ENCODE measurements around the gene TMEM168.
"Not testable (repeated sequence)": the region's sequence is repeated elsewhere in the genome, so short reads cannot be mapped to it uniquely, and the experiment has no call there.

TMEM168 gene

DNA sequence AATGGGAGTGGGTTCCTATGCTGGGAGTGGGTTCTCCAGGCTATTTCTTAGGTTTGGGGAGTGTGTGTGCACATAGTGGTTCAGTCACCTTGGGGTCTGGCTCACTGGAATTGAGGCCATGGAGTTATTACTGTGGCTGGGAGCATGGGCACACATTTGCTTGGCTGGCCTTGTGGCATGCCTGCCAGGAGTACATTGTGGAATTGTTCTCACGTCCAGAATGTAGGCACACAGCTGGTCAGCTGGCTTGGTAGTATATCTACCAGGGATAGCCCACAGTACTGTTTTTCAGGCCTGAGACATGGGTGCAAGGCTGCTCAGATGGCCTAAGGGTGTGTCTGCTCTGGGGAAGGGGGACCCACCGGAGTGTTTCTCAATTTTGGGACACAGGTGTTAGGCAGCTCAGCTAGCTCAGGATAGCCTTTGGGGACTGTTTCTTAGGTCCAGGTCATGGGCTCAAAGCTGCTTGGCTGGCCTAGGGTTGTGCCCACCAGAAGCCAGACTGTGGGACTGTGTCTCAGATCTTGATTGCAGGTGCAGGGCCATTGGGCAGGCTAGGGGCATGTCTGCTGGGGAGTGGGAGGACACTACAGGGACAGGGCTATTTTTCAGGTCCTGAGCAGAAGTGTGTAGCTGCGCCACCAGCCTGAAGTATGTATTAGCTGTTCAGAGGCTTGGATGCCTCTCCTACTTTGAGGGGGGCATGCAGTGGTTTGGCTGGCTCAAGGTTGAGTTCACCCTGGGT is 50.6 kb downstream of the TMEM168 start:
- H3K9me3 ChIP-seq (ENCODE audit: control insufficient read depth in 2 of 2, low read length in 2 of 2): peaks cover 3% of the 10 kb centered on the region in 2 donors
- no peak overlapping the region for H3K9ac ChIP-seq (ENCODE audit: low read depth in 1 of 2, low read length in 2 of 2)
- H3K4me1 ChIP-seq (ENCODE audit: control insufficient read depth in 2 of 2, insufficient read depth in 2 of 2, low read length in 2 of 2): no peaks in the 10 kb centered on the region
- H3K27ac ChIP-seq (ENCODE audit: low read depth in 2 of 2, low read length in 2 of 2): no peak overlapping the region
- no peak overlapping the region for H3K4me3 ChIP-seq (ENCODE audit: low read length in 2 of 2)
- H3K27me3 ChIP-seq (ENCODE audit: control insufficient read depth in 2 of 2, insufficient read depth in 2 of 2, low read length in 2 of 2): no peaks in the 10 kb centered on the region
- H3K36me3 ChIP-seq (ENCODE audit: control insufficient read depth in 2 of 2, insufficient read depth in 2 of 2, low read length in 2 of 2): no peaks in the 10 kb centered on the region

GRCh38 chr7:112735261-112735660 is 54.9 kb downstream of the TMEM168 start:
- Histone ChIP-seq H3K27me3 (ENCODE audit: control insufficient read depth in 2 of 2, insufficient read depth in 2 of 2, low read length in 2 of 2) (no peaks in the 10 kb centered on the region), H3K9ac (ENCODE audit: low read depth in 1 of 2, low read length in 2 of 2) (no peak overlapping the region), H3K4me3 (ENCODE audit: low read length in 2 of 2) (no peak overlapping the region), H3K36me3 (ENCODE audit: control insufficient read depth in 2 of 2, insufficient read depth in 2 of 2, low read length in 2 of 2) (no peaks in the 10 kb centered on the region), H3K9me3 (ENCODE audit: control insufficient read depth in 2 of 2, low read length in 2 of 2) (peaks cover 3 to 5% of the 10 kb centered on the region in 2 donors), H3K27ac (ENCODE audit: low read depth in 2 of 2, low read length in 2 of 2) (no peak overlapping the region), H3K4me1 (ENCODE audit: control insufficient read depth in 2 of 2, insufficient read depth in 2 of 2, low read length in 2 of 2) (no peaks in the 10 kb centered on the region)

GRCh38 chr7:112731324-112731723 is 58.9 kb downstream of the TMEM168 start:
- H3K9me3 ChIP-seq (ENCODE audit: control insufficient read depth in 2 of 2, low read length in 2 of 2): not testable (repeated sequence)

DNA sequence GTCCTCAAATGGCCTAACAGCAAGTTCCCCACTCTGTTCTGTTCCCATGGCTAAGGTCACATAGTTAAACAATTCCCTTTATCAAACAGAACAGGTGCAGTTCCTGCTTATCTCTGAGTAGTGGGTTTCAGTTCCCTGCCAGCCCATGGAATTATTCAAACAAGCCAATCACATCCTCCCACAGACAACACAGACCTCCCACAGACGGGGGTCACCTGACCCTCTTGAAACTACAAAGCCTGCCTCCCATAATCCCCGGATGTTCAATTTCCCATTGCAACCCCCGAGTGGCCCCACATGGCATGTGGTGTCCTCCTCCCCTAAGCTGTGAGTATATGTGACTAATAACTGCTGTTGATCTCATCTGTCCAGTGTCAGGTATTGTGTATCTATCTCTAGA is 64.1 kb downstream of the TMEM168 start:
- Histone ChIP-seq H3K27ac (ENCODE audit: low read depth in 2 of 2, low read length in 2 of 2) (no peak overlapping the region), H3K4me3 (ENCODE audit: low read length in 2 of 2) (no peak overlapping the region), H3K27me3 (ENCODE audit: control insufficient read depth in 2 of 2, insufficient read depth in 2 of 2, low read length in 2 of 2) (no peaks in the 10 kb centered on the region), H3K4me1 (ENCODE audit: control insufficient read depth in 2 of 2, insufficient read depth in 2 of 2, low read length in 2 of 2) (no peaks in the 10 kb centered on the region), H3K9ac (ENCODE audit: low read depth in 1 of 2, low read length in 2 of 2) (no peak overlapping the region), H3K9me3 (ENCODE audit: control insufficient read depth in 2 of 2, low read length in 2 of 2) (no peaks in the 10 kb centered on the region), H3K36me3 (ENCODE audit: control insufficient read depth in 2 of 2, insufficient read depth in 2 of 2, low read length in 2 of 2) (no peaks in the 10 kb centered on the region)

More at GRCh38 chr7:112731324-112731723, 58.9 kb downstream of the TMEM168 start:
- H3K36me3 ChIP-seq (ENCODE audit: control insufficient read depth in 2 of 2, insufficient read depth in 2 of 2, low read length in 2 of 2); H3K4me3 ChIP-seq (ENCODE audit: low read length in 2 of 2); H3K27me3 ChIP-seq (ENCODE audit: control insufficient read depth in 2 of 2, insufficient read depth in 2 of 2, low read length in 2 of 2); H3K4me1 ChIP-seq (ENCODE audit: control insufficient read depth in 2 of 2, insufficient read depth in 2 of 2, low read length in 2 of 2); H3K9ac ChIP-seq (ENCODE audit: low read depth in 1 of 2, low read length in 2 of 2); H3K27ac ChIP-seq (ENCODE audit: low read depth in 2 of 2, low read length in 2 of 2): not testable (repeated sequence)

GRCh38 chr7:112723416-112723815 is 66.8 kb downstream of the TMEM168 start:
- H3K4me3 ChIP-seq (ENCODE audit: low read length in 2 of 2): no peak overlapping the region

DNA sequence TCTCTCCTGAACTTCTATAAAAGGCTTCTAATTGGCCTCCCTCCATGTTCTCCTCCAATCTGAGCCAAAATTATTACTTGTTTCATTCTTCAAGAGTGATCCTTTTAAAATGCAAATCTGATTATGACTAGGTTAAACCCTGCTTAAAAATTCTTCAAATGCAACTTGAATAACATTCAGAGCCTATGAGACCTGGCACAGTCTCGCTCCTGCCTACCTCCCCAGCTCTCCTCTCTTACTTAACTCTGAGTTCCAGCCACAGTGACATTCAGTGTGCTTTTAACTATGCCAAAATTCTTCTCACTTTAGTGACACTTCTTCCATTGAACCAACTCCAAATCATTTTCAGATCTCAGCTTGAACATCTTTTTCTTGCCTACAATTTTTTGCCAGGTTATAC is 68.8 kb downstream of the TMEM168 start:
- H3K36me3 ChIP-seq (ENCODE audit: control insufficient read depth in 2 of 2, insufficient read depth in 2 of 2, low read length in 2 of 2): no peaks in the 10 kb centered on the region
- no peaks in the 10 kb centered on the region for H3K4me1 ChIP-seq (ENCODE audit: control insufficient read depth in 2 of 2, insufficient read depth in 2 of 2, low read length in 2 of 2)
- no peak overlapping the region for H3K9ac ChIP-seq (ENCODE audit: low read depth in 1 of 2, low read length in 2 of 2)
- no peak overlapping the region for H3K27ac ChIP-seq (ENCODE audit: low read depth in 2 of 2, low read length in 2 of 2)
- no peak overlapping the region for H3K4me3 ChIP-seq (ENCODE audit: low read length in 2 of 2)
- H3K27me3 ChIP-seq (ENCODE audit: control insufficient read depth in 2 of 2, insufficient read depth in 2 of 2, low read length in 2 of 2): no peaks in the 10 kb centered on the region
- no peaks in the 10 kb centered on the region for H3K9me3 ChIP-seq (ENCODE audit: control insufficient read depth in 2 of 2, low read length in 2 of 2)

More at GRCh38 chr7:112723416-112723815, 66.8 kb downstream of the TMEM168 start:
- Histone ChIP-seq H3K27me3 (ENCODE audit: control insufficient read depth in 2 of 2, insufficient read depth in 2 of 2, low read length in 2 of 2) (no peaks in the 10 kb centered on the region), H3K27ac (ENCODE audit: low read depth in 2 of 2, low read length in 2 of 2) (no peak overlapping the region), H3K4me1 (ENCODE audit: control insufficient read depth in 2 of 2, insufficient read depth in 2 of 2, low read length in 2 of 2) (no peaks in the 10 kb centered on the region), H3K9ac (ENCODE audit: low read depth in 1 of 2, low read length in 2 of 2) (no peak overlapping the region), H3K9me3 (ENCODE audit: control insufficient read depth in 2 of 2, low read length in 2 of 2) (no peaks in the 10 kb centered on the region), H3K36me3 (ENCODE audit: control insufficient read depth in 2 of 2, insufficient read depth in 2 of 2, low read length in 2 of 2) (no peaks in the 10 kb centered on the region)

DNA sequence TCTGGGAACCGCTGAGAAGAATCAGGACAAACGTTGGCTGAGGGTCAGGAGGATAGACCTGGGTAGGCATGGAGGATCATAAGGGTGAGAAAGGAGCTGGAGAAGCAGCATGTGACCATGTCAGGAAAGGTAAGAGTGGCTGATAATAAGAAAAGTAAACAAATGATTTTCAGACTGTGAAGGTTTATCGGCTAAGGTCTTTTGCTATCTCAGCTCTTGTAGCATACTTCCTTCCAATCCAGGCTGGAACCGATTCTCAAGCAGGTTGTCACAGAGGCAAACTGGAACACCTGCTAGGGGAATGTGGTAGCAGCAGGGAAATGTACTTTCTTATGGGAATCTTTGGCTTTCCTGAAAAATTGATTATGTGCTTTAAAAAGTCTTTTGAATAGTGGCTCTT is 74.7 kb downstream of the TMEM168 start:
- H3K4me3 ChIP-seq (ENCODE audit: low read length in 2 of 2): no peak overlapping the region
- H3K9me3 ChIP-seq (ENCODE audit: control insufficient read depth in 2 of 2, low read length in 2 of 2): no peaks in the 10 kb centered on the region
- no peak overlapping the region for H3K27ac ChIP-seq (ENCODE audit: low read depth in 2 of 2, low read length in 2 of 2)
- no peaks in the 10 kb centered on the region for H3K36me3 ChIP-seq (ENCODE audit: control insufficient read depth in 2 of 2, insufficient read depth in 2 of 2, low read length in 2 of 2)
- no peaks in the 10 kb centered on the region for H3K4me1 ChIP-seq (ENCODE audit: control insufficient read depth in 2 of 2, insufficient read depth in 2 of 2, low read length in 2 of 2)
- no peaks in the 10 kb centered on the region for H3K27me3 ChIP-seq (ENCODE audit: control insufficient read depth in 2 of 2, insufficient read depth in 2 of 2, low read length in 2 of 2)
- H3K9ac ChIP-seq (ENCODE audit: low read depth in 1 of 2, low read length in 2 of 2): no peak overlapping the region

DNA sequence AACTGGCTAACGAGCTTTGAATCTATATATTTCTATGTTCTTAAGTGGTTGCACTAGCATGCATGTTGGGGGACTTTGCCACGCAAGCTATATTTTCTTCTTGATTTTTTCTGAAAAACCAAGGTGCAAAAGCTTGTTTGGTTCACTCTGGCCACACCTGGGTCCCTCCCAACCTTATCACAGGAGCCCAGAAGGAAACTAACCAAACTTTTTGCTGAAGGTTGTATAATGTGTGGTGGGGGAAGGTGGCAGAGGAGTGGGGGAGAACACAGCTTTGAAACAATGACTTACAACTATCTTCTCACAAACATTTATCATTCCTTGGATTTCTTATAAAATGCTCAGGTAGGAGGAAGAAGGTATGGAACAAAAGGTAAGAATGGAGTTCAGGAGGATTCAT is 75.3 kb downstream of the TMEM168 start:
- no peaks in the 10 kb centered on the region for H3K27me3 ChIP-seq (ENCODE audit: control insufficient read depth in 2 of 2, insufficient read depth in 2 of 2, low read length in 2 of 2)
- no peaks in the 10 kb centered on the region for H3K4me1 ChIP-seq (ENCODE audit: control insufficient read depth in 2 of 2, insufficient read depth in 2 of 2, low read length in 2 of 2)
- no peak overlapping the region for H3K9ac ChIP-seq (ENCODE audit: low read depth in 1 of 2, low read length in 2 of 2)
- no peak overlapping the region for H3K4me3 ChIP-seq (ENCODE audit: low read length in 2 of 2)
- no peaks in the 10 kb centered on the region for H3K36me3 ChIP-seq (ENCODE audit: control insufficient read depth in 2 of 2, insufficient read depth in 2 of 2, low read length in 2 of 2)
- no peak overlapping the region for H3K27ac ChIP-seq (ENCODE audit: low read depth in 2 of 2, low read length in 2 of 2)
- no peaks in the 10 kb centered on the region for H3K9me3 ChIP-seq (ENCODE audit: control insufficient read depth in 2 of 2, low read length in 2 of 2)

All from mucosa of rectum (tissue), 2 donors.